HEK293 (cell line): ENCODE measurements around the gene TIAM2.

ENCODE experiments used
- IKZF3 ChIP-seq: fragments of 450-650 bp; IDR thresholded peaks from 2 replicates; pipeline ENCODE4 v1.5.0; 2018; ENCODE audit warnings: missing biosample characterization, mild to moderate bottlenecking, missing genetic modification characterization, moderate library complexity
- KLF16 ChIP-seq: fragments of 450-650 bp; formaldehyde crosslinking; IDR thresholded peaks from 2 replicates; pipeline ENCODE4 v1.5.1; 2017; ENCODE audit warnings: missing biosample characterization, missing genetic modification characterization
- TRIM28 ChIP-seq: IDR thresholded peaks from 2 replicates; pipeline ENCODE4 v1.6.1; 2011; ENCODE audit warnings: low read length, control low read depth, borderline replicate concordance
- WT1 ChIP-seq: fragments of 450-650 bp; formaldehyde crosslinking; IDR thresholded peaks from 2 replicates; pipeline ENCODE4 v1.5.1; 2016; ENCODE audit warnings: missing biosample characterization, missing genetic modification characterization
- ZBTB1 ChIP-seq: fragments of 450-650 bp; formaldehyde crosslinking; IDR thresholded peaks from 2 replicates; pipeline ENCODE4 v1.5.1; 2016; ENCODE audit warnings: missing biosample characterization, missing genetic modification characterization
- ZBTB48 ChIP-seq: fragments of 450-650 bp; formaldehyde crosslinking; IDR thresholded peaks from 2 replicates; pipeline ENCODE4 v1.5.1; 2016; ENCODE audit warnings: missing biosample characterization, missing genetic modification characterization
- ZBTB8A ChIP-seq: fragments of 450-650 bp; formaldehyde crosslinking; IDR thresholded peaks from 2 replicates; pipeline ENCODE4 v1.5.1; 2016; ENCODE audit warnings: missing biosample characterization, missing genetic modification characterization
- ZEB2 ChIP-seq: fragments of 450-650 bp; formaldehyde crosslinking; IDR thresholded peaks from 2 replicates; pipeline ENCODE4 v1.5.1; 2016; ENCODE audit warnings: missing biosample characterization, missing genetic modification characterization
- ZFP3 ChIP-seq: fragments of 450-650 bp; formaldehyde crosslinking; IDR thresholded peaks from 2 replicates; pipeline ENCODE4 v1.5.1; 2016; ENCODE audit warnings: low read depth, missing biosample characterization, missing genetic modification characterization
- ZIC2 ChIP-seq: fragments of 450-650 bp; formaldehyde crosslinking; IDR thresholded peaks from 2 replicates; pipeline ENCODE4 v1.5.1; 2016; ENCODE audit warnings: missing biosample characterization, missing genetic modification characterization
- ZNF146 ChIP-seq: fragments of 450-650 bp; formaldehyde crosslinking; IDR thresholded peaks from 2 replicates; pipeline ENCODE4 v1.5.1; 2016; ENCODE audit warnings: missing biosample characterization, missing genetic modification characterization
- ZNF2 ChIP-seq: fragments of 450-650 bp; formaldehyde crosslinking; IDR thresholded peaks from 2 replicates; pipeline ENCODE4 v1.5.1; 2016; ENCODE audit warnings: missing biosample characterization, missing genetic modification characterization
- ZNF223 ChIP-seq: fragments of 450-650 bp; formaldehyde crosslinking; IDR thresholded peaks from 2 replicates; pipeline ENCODE4 v1.5.1; 2016; ENCODE audit warnings: missing biosample characterization, missing genetic modification characterization
- ZNF24 ChIP-seq: fragments of 450-650 bp; formaldehyde crosslinking; IDR thresholded peaks from 2 replicates; pipeline ENCODE4 v1.5.1; 2016; ENCODE audit warnings: missing biosample characterization, missing genetic modification characterization
- ZNF292 ChIP-seq: fragments of 450-650 bp; formaldehyde crosslinking; IDR thresholded peaks from 2 replicates; pipeline ENCODE4 v1.5.1; 2016; ENCODE audit warnings: low read depth, missing biosample characterization, missing genetic modification characterization, borderline replicate concordance
- ZNF341 ChIP-seq: fragments of 450-650 bp; formaldehyde crosslinking; IDR thresholded peaks from 2 replicates; pipeline ENCODE4; 2016; ENCODE audit warnings: low read depth, missing biosample characterization, missing genetic modification characterization
- ZNF394 ChIP-seq: fragments of 450-650 bp; formaldehyde crosslinking; IDR thresholded peaks from 2 replicates; pipeline ENCODE4 v1.5.1; 2016; ENCODE audit warnings: missing biosample characterization, missing genetic modification characterization, mild to moderate bottlenecking, moderate library complexity, borderline replicate concordance
- ZNF514 ChIP-seq: fragments of 450-650 bp; formaldehyde crosslinking; IDR thresholded peaks from 2 replicates; pipeline ENCODE4 v1.5.1; 2016; ENCODE audit warnings: missing biosample characterization, missing genetic modification characterization
- ZNF571 ChIP-seq: fragments of 450-650 bp; formaldehyde crosslinking; IDR thresholded peaks from 2 replicates; pipeline ENCODE4 v1.5.0; 2017; ENCODE audit warnings: missing biosample characterization, missing genetic modification characterization
- ZNF701 ChIP-seq: fragments of 450-650 bp; formaldehyde crosslinking; IDR thresholded peaks from 2 replicates; pipeline ENCODE4 v1.5.1; 2016; ENCODE audit warnings: missing biosample characterization, missing genetic modification characterization
- ZNF792 ChIP-seq: fragments of 450-650 bp; formaldehyde crosslinking; IDR thresholded peaks from 2 replicates; pipeline ENCODE4 v1.5.1; 2016; ENCODE audit warnings: missing biosample characterization, missing genetic modification characterization
- ZNF837 ChIP-seq: fragments of 450-650 bp; formaldehyde crosslinking; IDR thresholded peaks from 2 replicates; pipeline ENCODE4 v1.5.1; 2016; ENCODE audit warnings: missing biosample characterization, missing genetic modification characterization
- TF ChIP-seq, protein P1 (sequence below): fragments of 450-650 bp; formaldehyde crosslinking; conservative IDR thresholded peaks from 2 replicates; pipeline ENCODE4 v1.5.1; 2016; ENCODE audit warnings: low read depth, missing biosample characterization, missing genetic modification characterization
- TF ChIP-seq, protein P2 (sequence below): fragments of 450-650 bp; formaldehyde crosslinking; IDR thresholded peaks from 2 replicates; pipeline ENCODE4 v1.5.1; 2016; ENCODE audit warnings: missing biosample characterization, missing genetic modification characterization
- TF ChIP-seq, protein P3 (sequence below): fragments of 450-650 bp; formaldehyde crosslinking; IDR thresholded peaks from 2 replicates; pipeline ENCODE4 v1.5.0; 2017; ENCODE audit warnings: missing biosample characterization, missing genetic modification characterization, borderline replicate concordance
- TF ChIP-seq, protein P4 (sequence below): fragments of 450-650 bp; formaldehyde crosslinking; IDR thresholded peaks from 2 replicates; pipeline ENCODE4 v1.5.1; 2017; ENCODE audit warnings: missing biosample characterization, missing genetic modification characterization
- TF ChIP-seq, protein P5 (sequence below): fragments of 450-650 bp; formaldehyde crosslinking; IDR thresholded peaks from 2 replicates; pipeline ENCODE4 v1.5.1; 2016; ENCODE audit warnings: missing biosample characterization, missing genetic modification characterization

Gene TIAM2

DNA sequence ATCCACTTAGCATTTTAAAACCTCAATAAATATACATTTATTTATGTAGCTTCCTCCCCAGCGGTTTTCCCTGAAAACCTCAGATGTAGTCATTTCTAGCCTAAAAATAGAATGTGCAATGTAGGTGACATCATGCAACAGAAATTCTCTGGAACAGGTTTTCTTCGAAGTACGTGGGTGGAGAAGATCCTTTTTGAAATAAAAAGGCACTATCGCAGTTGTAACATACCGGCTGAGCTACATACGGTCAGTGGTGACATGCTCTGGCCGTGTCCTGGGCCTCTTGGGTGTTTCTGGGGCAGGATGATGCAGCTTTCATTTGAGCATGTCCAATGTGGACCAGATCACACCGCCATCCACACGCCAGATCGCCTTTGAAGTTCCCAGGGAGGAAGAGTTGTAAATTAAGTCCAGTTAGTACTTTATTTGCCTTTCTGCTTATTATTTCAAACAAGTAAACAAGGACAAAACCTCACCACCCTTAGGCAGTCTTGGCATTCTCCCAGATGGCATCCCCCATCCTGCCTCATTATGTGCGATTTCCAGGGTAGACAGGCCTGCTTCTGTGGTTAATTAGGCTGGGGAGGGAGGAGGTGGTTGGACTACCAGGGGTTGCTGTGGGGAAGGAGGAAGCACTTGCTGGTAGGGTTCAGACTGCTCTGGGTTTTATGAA is 159.2 kb downstream of the TIAM2 start (continued):
- TF ChIP-seq, protein P1, sequence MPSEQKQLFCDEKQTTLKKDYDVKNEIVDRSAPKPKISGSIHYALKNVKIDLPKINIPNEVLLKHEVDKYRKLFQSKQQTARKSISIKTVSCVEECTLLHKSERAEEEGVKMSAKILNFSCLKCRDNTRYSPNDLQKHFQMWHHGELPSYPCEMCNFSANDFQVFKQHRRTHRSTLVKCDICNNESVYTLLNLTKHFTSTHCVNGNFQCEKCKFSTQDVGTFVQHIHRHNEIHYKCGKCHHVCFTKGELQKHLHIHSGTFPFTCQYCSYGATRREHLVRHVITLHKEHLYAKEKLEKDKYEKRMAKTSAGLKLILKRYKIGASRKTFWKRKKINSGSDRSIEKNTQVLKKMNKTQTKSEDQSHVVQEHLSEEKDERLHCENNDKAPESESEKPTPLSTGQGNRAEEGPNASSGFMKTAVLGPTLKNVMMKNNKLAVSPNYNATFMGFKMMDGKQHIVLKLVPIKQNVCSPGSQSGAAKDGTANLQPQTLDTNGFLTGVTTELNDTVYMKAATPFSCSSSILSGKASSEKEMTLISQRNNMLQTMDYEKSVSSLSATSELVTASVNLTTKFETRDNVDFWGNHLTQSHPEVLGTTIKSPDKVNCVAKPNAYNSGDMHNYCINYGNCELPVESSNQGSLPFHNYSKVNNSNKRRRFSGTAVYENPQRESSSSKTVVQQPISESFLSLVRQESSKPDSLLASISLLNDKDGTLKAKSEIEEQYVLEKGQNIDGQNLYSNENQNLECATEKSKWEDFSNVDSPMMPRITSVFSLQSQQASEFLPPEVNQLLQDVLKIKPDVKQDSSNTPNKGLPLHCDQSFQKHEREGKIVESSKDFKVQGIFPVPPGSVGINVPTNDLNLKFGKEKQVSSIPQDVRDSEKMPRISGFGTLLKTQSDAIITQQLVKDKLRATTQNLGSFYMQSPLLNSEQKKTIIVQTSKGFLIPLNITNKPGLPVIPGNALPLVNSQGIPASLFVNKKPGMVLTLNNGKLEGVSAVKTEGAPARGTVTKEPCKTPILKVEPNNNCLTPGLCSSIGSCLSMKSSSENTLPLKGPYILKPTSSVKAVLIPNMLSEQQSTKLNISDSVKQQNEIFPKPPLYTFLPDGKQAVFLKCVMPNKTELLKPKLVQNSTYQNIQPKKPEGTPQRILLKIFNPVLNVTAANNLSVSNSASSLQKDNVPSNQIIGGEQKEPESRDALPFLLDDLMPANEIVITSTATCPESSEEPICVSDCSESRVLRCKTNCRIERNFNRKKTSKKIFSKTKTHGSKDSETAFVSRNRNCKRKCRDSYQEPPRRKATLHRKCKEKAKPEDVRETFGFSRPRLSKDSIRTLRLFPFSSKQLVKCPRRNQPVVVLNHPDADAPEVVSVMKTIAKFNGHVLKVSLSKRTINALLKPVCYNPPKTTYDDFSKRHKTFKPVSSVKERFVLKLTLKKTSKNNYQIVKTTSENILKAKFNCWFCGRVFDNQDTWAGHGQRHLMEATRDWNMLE (tag by site-specific recombination): no peak
- TF ChIP-seq ZBTB48 (tag by site-specific recombination) (0 out of 2 replicates have a peak, but pooled peaks have one; percentile 42), IKZF3 (tag by site-specific recombination) (no peak), ZBTB1 (no peak), ZIC2 (tag by site-specific recombination) (peak; percentile 39; the same call in 1 of the 2 replicates), ZNF146 (tag by site-specific recombination) (no peak), ZBTB8A (tag by site-specific recombination) (0 out of 2 replicates have a peak, but pooled peaks have one; percentile 36), ZNF701 (tag by site-specific recombination) (no peak), ZNF514 (tag by site-specific recombination) (no peak), WT1 (tag by site-specific recombination) (peak; percentile 98), TRIM28 (0 out of 2 replicates have a peak, but pooled peaks have one; percentile 22), ZFP3 (no peak), KLF16 (tag by site-specific recombination) (0 out of 2 replicates have a peak, but pooled peaks have one; percentile 50), ZNF571 (tag by site-specific recombination) (no peak), ZNF2 (tag by site-specific recombination) (peak; percentile 60; the same call in 1 of the 2 replicates), ZNF837 (tag by site-specific recombination) (no peak), ZNF394 (tag by site-specific recombination) (peak; percentile 48; the same call in 1 of the 2 replicates), ZNF292 (tag by site-specific recombination) (no peak), ZNF792 (tag by site-specific recombination) (no peak), ZNF223 (tag by site-specific recombination) (no peak), ZEB2 (tag by site-specific recombination) (peak; percentile 83), ZNF341 (tag by site-specific recombination) (peak; percentile 31; the same call in 1 of the 2 replicates), ZNF24 (tag by site-specific recombination) (no peak)
- TF ChIP-seq, protein P2, sequence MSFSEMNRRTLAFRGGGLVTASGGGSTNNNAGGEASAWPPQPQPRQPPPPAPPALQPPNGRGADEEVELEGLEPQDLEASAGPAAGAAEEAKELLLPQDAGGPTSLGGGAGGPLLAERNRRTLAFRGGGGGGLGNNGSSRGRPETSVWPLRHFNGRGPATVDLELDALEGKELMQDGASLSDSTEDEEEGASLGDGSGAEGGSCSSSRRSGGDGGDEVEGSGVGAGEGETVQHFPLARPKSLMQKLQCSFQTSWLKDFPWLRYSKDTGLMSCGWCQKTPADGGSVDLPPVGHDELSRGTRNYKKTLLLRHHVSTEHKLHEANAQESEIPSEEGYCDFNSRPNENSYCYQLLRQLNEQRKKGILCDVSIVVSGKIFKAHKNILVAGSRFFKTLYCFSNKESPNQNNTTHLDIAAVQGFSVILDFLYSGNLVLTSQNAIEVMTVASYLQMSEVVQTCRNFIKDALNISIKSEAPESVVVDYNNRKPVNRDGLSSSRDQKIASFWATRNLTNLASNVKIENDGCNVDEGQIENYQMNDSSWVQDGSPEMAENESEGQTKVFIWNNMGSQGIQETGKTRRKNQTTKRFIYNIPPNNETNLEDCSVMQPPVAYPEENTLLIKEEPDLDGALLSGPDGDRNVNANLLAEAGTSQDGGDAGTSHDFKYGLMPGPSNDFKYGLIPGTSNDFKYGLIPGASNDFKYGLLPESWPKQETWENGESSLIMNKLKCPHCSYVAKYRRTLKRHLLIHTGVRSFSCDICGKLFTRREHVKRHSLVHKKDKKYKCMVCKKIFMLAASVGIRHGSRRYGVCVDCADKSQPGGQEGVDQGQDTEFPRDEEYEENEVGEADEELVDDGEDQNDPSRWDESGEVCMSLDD (tag by site-specific recombination): no peak
- TF ChIP-seq, protein P3, sequence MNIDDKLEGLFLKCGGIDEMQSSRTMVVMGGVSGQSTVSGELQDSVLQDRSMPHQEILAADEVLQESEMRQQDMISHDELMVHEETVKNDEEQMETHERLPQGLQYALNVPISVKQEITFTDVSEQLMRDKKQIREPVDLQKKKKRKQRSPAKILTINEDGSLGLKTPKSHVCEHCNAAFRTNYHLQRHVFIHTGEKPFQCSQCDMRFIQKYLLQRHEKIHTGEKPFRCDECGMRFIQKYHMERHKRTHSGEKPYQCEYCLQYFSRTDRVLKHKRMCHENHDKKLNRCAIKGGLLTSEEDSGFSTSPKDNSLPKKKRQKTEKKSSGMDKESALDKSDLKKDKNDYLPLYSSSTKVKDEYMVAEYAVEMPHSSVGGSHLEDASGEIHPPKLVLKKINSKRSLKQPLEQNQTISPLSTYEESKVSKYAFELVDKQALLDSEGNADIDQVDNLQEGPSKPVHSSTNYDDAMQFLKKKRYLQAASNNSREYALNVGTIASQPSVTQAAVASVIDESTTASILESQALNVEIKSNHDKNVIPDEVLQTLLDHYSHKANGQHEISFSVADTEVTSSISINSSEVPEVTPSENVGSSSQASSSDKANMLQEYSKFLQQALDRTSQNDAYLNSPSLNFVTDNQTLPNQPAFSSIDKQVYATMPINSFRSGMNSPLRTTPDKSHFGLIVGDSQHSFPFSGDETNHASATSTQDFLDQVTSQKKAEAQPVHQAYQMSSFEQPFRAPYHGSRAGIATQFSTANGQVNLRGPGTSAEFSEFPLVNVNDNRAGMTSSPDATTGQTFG: no peak
- TF ChIP-seq, protein P4, sequence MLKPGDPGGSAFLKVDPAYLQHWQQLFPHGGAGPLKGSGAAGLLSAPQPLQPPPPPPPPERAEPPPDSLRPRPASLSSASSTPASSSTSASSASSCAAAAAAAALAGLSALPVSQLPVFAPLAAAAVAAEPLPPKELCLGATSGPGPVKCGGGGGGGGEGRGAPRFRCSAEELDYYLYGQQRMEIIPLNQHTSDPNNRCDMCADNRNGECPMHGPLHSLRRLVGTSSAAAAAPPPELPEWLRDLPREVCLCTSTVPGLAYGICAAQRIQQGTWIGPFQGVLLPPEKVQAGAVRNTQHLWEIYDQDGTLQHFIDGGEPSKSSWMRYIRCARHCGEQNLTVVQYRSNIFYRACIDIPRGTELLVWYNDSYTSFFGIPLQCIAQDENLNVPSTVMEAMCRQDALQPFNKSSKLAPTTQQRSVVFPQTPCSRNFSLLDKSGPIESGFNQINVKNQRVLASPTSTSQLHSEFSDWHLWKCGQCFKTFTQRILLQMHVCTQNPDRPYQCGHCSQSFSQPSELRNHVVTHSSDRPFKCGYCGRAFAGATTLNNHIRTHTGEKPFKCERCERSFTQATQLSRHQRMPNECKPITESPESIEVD (tag by site-specific recombination): peak; percentile 89
- TF ChIP-seq, protein P5, sequence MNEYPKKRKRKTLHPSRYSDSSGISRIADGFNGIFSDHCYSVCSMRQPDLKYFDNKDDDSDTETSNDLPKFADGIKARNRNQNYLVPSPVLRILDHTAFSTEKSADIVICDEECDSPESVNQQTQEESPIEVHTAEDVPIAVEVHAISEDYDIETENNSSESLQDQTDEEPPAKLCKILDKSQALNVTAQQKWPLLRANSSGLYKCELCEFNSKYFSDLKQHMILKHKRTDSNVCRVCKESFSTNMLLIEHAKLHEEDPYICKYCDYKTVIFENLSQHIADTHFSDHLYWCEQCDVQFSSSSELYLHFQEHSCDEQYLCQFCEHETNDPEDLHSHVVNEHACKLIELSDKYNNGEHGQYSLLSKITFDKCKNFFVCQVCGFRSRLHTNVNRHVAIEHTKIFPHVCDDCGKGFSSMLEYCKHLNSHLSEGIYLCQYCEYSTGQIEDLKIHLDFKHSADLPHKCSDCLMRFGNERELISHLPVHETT (tag by site-specific recombination): peak; percentile 64; the same call in 1 of the 2 replicates
